OCI-LY3 (cell line): ENCODE measurements around the gene LUM.
"Not testable (repeated sequence)": the region's sequence is repeated elsewhere in the genome, so short reads cannot be mapped to it uniquely, and the experiment has no call there.

ENCODE experiments used
- H2AFZ ChIP-seq: fragments of 200-600, 300-600 bp; shearing (Covaris generic); 2 replicates; pipeline ENCODE4 v1.6.0; 2014; ENCODE audit warnings: antibody characterized with exemption, low read depth, low read length
- H3K27ac ChIP-seq: fragments of 200-600, 300-600 bp; sonication (generic); 2 replicates; pipeline ENCODE4 v1.5.1; 2014; ENCODE audit warnings: mild to moderate bottlenecking, low read length, moderate library complexity, mixed read lengths
- H3K27me3 ChIP-seq: fragments of 200-600, 300-600 bp; sonication (generic); 2 replicates; pipeline ENCODE4 v1.6.1; 2014; ENCODE audit warnings: low read depth, low read length, mixed read lengths
- H3K36me3 ChIP-seq: fragments of 200-600, 300-600 bp; sonication (generic); replicated peaks from 2 replicates; pipeline ENCODE3; 2014; ENCODE audit warnings: low read depth, low read length, mixed read lengths
- H3K4me1 ChIP-seq: fragments of 300-600, 200-600 bp; sonication (generic); 2 replicates; pipeline ENCODE4 v1.6.1; 2014; ENCODE audit warnings: low read length, mixed read lengths
- H3K4me2 ChIP-seq: fragments of 200-600, 300-600 bp; sonication (generic); 2 replicates; pipeline ENCODE4 v1.6.1; 2014; ENCODE audit warnings: low read length, mixed read lengths
- H3K4me3 ChIP-seq: fragments of 300-600, 200-600 bp; sonication (generic); 2 replicates; pipeline ENCODE4 v1.5.1; 2014; ENCODE audit warnings: antibody characterized with exemption, mild to moderate bottlenecking, low read length, moderate library complexity
- H3K79me2 ChIP-seq: fragments of 300-600, 200-600 bp; shearing (Covaris generic); 2 replicates; pipeline ENCODE4 v1.6.1; 2014; ENCODE audit warnings: mild to moderate bottlenecking, low read length, mixed read lengths
- H3K9ac ChIP-seq: fragments of 300-600, 200-600 bp; shearing (Covaris generic); 2 replicates; pipeline ENCODE4 v1.6.0; 2014; ENCODE audit warnings: mild to moderate bottlenecking, low read length, moderate library complexity
- H3K9me3 ChIP-seq: fragments of 200-600, 300-600 bp; shearing (Covaris generic); 2 replicates; pipeline ENCODE4 v1.6.1; 2014; ENCODE audit warnings: low read length, mixed read lengths; ENCODE audit not compliant: insufficient read depth
- H4K20me1 ChIP-seq: fragments of 200-600, 300-600 bp; sonication (generic); 2 replicates; pipeline ENCODE4 v1.6.1; 2016; ENCODE audit warnings: low read length, mixed read lengths; ENCODE audit not compliant: insufficient read depth
- CTCF ChIP-seq: fragments of 200-600, 300-600 bp; sonication (generic); IDR thresholded peaks from 2 replicates; pipeline ENCODE4 v1.5.1; 2014; ENCODE audit warnings: antibody characterized with exemption, low read length, low read depth
- EZH2phosphoT487 ChIP-seq: fragments of 200-600 bp; shearing (Covaris generic); IDR thresholded peaks from 2 replicates; pipeline ENCODE4 v1.6.1; 2018; ENCODE audit warnings: antibody characterized with exemption, mixed run types, low read depth

LUM gene

GRCh38 chr12:91091916-91092715 is 19.2 kb downstream of the LUM start:
- H3K27me3 ChIP-seq: no peaks in the 10 kb centered on the region
- H3K79me2 ChIP-seq: no peaks in the 10 kb centered on the region
- H3K27ac ChIP-seq: no peak overlapping the region
- no peaks in the 10 kb centered on the region for H3K36me3 ChIP-seq
- peaks cover 12% of the 10 kb centered on the region; the same call in 1 of the 2 replicates for H3K9me3 ChIP-seq
- no peaks in the 10 kb centered on the region for H4K20me1 ChIP-seq
- H3K4me2 ChIP-seq: no peak overlapping the region
- no peak overlapping the region for H3K4me3 ChIP-seq
- no peak overlapping the region for H2AFZ ChIP-seq
- no peak overlapping the region for H3K9ac ChIP-seq
- peaks cover 6% of the 10 kb centered on the region; the same call in 1 of the 2 replicates for H3K4me1 ChIP-seq
- TF ChIP-seq EZH2phosphoT487 (no peak), CTCF (no peak)

GRCh38 chr12:91089953-91090352 is 21.3 kb downstream of the LUM start:
- H3K79me2 ChIP-seq, H3K4me3 ChIP-seq, H3K9ac ChIP-seq, H3K4me2 ChIP-seq, H3K27ac ChIP-seq, H3K4me1 ChIP-seq, H3K27me3 ChIP-seq, H4K20me1 ChIP-seq, H3K36me3 ChIP-seq, H2AFZ ChIP-seq: not testable (repeated sequence)
- H3K9me3 ChIP-seq: peaks cover 12% of the 10 kb centered on the region; the same call in 1 of the 2 replicates

- no peak overlapping the region for H3K4me3 ChIP-seq
- H3K27me3 ChIP-seq: no peaks in the 10 kb centered on the region
- no peaks in the 10 kb centered on the region for H3K79me2 ChIP-seq
- no peaks in the 10 kb centered on the region for H4K20me1 ChIP-seq
- H3K9me3 ChIP-seq: no peaks in the 10 kb centered on the region
- H3K27ac ChIP-seq: no peak overlapping the region
- TF ChIP-seq CTCF: no peak
- no peak for TF ChIP-seq EZH2phosphoT487
- H2AFZ ChIP-seq: no peak overlapping the region
- no peak overlapping the region for H3K9ac ChIP-seq
- no peaks in the 10 kb centered on the region for H3K36me3 ChIP-seq
- no peak overlapping the region for H3K4me2 ChIP-seq
- peaks cover 10% of the 10 kb centered on the region for H3K4me1 ChIP-seq
Observed at GRCh38 chr12:91080041-91080440, 31.3 kb downstream of the LUM start.

GRCh38 chr12:91078501-91078900 is 32.8 kb downstream of the LUM start:
- TF ChIP-seq CTCF: no peak
- Histone ChIP-seq H3K4me2 (no peak overlapping the region), H3K79me2 (no peaks in the 10 kb centered on the region), H3K27ac (no peak overlapping the region), H3K9me3 (no peaks in the 10 kb centered on the region), H3K9ac (no peak overlapping the region), H3K27me3 (no peaks in the 10 kb centered on the region), H3K4me3 (no peak overlapping the region), H3K4me1 (peaks cover 10% of the 10 kb centered on the region), H4K20me1 (no peaks in the 10 kb centered on the region), H3K36me3 (no peaks in the 10 kb centered on the region), H2AFZ (no peak overlapping the region)
